K562 (cell line): ENCODE results near the gene UBE2L6. TPM values are rescaled to one million over a fixed set of nuclear protein-coding genes. Genes with fewer than 3 reads are reported as not detected.
A peak's percentile ranks its signal among the peaks of the same experiment; 100 is the strongest.

Experiments
- MAFK ChIP-seq: IDR thresholded peaks from 2 replicates; pipeline ENCODE4 v1.6.1; 2011; ENCODE audit warnings: low read length, improper control_type of control experiment
- PHB ChIP-seq: fragments of 250-450 bp; sonication (Bioruptor Pico); IDR thresholded peaks from 2 replicates; pipeline ENCODE4 v1.5.0; 2021
- RBM25 ChIP-seq: fragments of 200-400 bp; formaldehyde crosslinking; IDR thresholded peaks from 2 replicates; pipeline ENCODE4 v1.6.1; 2018; ENCODE audit warnings: low read length, low read depth, moderate library complexity; ENCODE audit not compliant: severe bottlenecking
- polyA plus RNA-seq, 8 experiments: library from polyadenylated mRNA; depleted of rRNA in 4 of 8; stranded (reverse) in 5 of 8; unstranded in 3 of 8; fragments of >200 nt; fragmentation: Nextera tagmentation in 2 of 8; fragmentation: Illumina TruSeq in 1 of 8; extraction: Ambion mirVana in 2 of 8; extraction: Trizol in 1 of 8; gene quantifications; 2 replicates each; pipeline versions ENCODE4 v1.2.1 to v1.2.3, GENCODE V29; 2011 to 2014; ENCODE audit warnings: inconsistent platforms in 1 of 8, missing spikeins in 1 of 8
- total RNA-seq, 7 experiments: library from RNA; depleted of rRNA in 6 of 7; stranded (reverse); fragments of >200 nt in 6 of 7; fragmentation: Illumina TruSeq in 2 of 7; extraction: Trizol in 2 of 7; gene quantifications; 2 replicates each; pipeline versions ENCODE4 v1.2.1 to v1.2.3, GENCODE V29; 2011 to 2021; ENCODE audit warnings: low replicate concordance in 1 of 7
- TF ChIP-seq, protein P1 (sequence below): sonication (generic); formaldehyde crosslinking; IDR thresholded peaks from 2 replicates; pipeline ENCODE4 v1.8.0; 2022; ENCODE audit warnings: mild to moderate bottlenecking, missing genetic modification reagents
- TF ChIP-seq, protein P2 (sequence below): fragments of 450-650 bp; conservative IDR thresholded peaks from 2 replicates; pipeline ENCODE4 v1.6.1; 2016; ENCODE audit warnings: missing genetic modification characterization, low read depth, mild to moderate bottlenecking, control low read depth, missing compliant biosample characterization

The UBE2L6 gene
- total and polyA plus RNA-seq, 9 of the 15 experiments (the other 6 are each of a cell fraction or from before 2014, with no cell fraction given) = 5.9 to 24.9 (median 9.7) TPM

GRCh38 chr11:57506522-57506921 is 61.0 kb downstream of the UBE2L6 start (continued):
- TF ChIP-seq, protein P1, sequence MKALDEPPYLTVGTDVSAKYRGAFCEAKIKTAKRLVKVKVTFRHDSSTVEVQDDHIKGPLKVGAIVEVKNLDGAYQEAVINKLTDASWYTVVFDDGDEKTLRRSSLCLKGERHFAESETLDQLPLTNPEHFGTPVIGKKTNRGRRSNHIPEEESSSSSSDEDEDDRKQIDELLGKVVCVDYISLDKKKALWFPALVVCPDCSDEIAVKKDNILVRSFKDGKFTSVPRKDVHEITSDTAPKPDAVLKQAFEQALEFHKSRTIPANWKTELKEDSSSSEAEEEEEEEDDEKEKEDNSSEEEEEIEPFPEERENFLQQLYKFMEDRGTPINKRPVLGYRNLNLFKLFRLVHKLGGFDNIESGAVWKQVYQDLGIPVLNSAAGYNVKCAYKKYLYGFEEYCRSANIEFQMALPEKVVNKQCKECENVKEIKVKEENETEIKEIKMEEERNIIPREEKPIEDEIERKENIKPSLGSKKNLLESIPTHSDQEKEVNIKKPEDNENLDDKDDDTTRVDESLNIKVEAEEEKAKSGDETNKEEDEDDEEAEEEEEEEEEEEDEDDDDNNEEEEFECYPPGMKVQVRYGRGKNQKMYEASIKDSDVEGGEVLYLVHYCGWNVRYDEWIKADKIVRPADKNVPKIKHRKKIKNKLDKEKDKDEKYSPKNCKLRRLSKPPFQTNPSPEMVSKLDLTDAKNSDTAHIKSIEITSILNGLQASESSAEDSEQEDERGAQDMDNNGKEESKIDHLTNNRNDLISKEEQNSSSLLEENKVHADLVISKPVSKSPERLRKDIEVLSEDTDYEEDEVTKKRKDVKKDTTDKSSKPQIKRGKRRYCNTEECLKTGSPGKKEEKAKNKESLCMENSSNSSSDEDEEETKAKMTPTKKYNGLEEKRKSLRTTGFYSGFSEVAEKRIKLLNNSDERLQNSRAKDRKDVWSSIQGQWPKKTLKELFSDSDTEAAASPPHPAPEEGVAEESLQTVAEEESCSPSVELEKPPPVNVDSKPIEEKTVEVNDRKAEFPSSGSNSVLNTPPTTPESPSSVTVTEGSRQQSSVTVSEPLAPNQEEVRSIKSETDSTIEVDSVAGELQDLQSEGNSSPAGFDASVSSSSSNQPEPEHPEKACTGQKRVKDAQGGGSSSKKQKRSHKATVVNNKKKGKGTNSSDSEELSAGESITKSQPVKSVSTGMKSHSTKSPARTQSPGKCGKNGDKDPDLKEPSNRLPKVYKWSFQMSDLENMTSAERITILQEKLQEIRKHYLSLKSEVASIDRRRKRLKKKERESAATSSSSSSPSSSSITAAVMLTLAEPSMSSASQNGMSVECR = no peak
- TF ChIP-seq MAFK (no peak), RBM25 (peak; percentile 90), PHB (CRISPR knock-in tag) (no peak)
- TF ChIP-seq, protein P2, sequence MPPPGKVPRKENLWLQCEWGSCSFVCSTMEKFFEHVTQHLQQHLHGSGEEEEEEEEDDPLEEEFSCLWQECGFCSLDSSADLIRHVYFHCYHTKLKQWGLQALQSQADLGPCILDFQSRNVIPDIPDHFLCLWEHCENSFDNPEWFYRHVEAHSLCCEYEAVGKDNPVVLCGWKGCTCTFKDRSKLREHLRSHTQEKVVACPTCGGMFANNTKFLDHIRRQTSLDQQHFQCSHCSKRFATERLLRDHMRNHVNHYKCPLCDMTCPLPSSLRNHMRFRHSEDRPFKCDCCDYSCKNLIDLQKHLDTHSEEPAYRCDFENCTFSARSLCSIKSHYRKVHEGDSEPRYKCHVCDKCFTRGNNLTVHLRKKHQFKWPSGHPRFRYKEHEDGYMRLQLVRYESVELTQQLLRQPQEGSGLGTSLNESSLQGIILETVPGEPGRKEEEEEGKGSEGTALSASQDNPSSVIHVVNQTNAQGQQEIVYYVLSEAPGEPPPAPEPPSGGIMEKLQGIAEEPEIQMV (tag) = no peak
